ENCODE data around the gene DCPS.
A peak's percentile ranks its signal among the peaks of the same experiment; 100 is the strongest.

Gene DCPS

GRCh38 chr11:126311401-126312291 is 7.8 kb downstream of the DCPS start:
- Histone ChIP-seq H3K4me3 (no peak overlapping the region), H3K4me1 (peaks cover 0 to 6% (median 2%) of the 10 kb centered on the region in 4 donors), H3K36me3 (peaks cover 3 to 15% (median 5%) of the 10 kb centered on the region in 3 donors), H3K27me3 (no peaks in the 10 kb centered on the region), H3K27ac (no peak overlapping the region), H3K9me3 (no peaks in the 10 kb centered on the region)
- no peak for TF ChIP-seq CTCF (IDR thresholded peaks at IDR 0.05)
- intact Hi-C loops (cut with DNase I; ENCODE audit: low total_unique reads) = loop anchor here (5.0 to 10.0 kb wide), 2 partner anchors 103 to 171 kb away; no protein-coding TSS in a partner anchor
- no peak for DNase-seq

- Histone ChIP-seq H3K9me3 (no peaks in the 10 kb centered on the region), H3K27ac (no peak overlapping the region), H3K36me3 (peaks cover 3 to 15% (median 5%) of the 10 kb centered on the region in 3 donors), H3K4me3 (no peak overlapping the region), H3K4me1 (peaks cover 0 to 13% (median 10%) of the 10 kb centered on the region in 4 donors), H3K27me3 (no peaks in the 10 kb centered on the region)
- TF ChIP-seq CTCF (IDR thresholded peaks at IDR 0.05) = no peak
- intact Hi-C loops (cut with DNase I; ENCODE audit: low total_unique reads) = loop anchor here (5.0 to 10.0 kb wide), 2 partner anchors 102 to 169 kb away; no protein-coding TSS in a partner anchor
- no peak for DNase-seq
Observed at GRCh38 chr11:126312961-126313360, 9.1 kb downstream of the DCPS start.

GRCh38 chr11:126313826-126314225 is 10.0 kb downstream of the DCPS start:
- Histone ChIP-seq H3K4me3 (no peak overlapping the region), H3K36me3 (peaks cover 3 to 8% (median 5%) of the 10 kb centered on the region in 3 donors), H3K27me3 (no peaks in the 10 kb centered on the region), H3K4me1 (peaks cover 0 to 21% (median 19%) of the 10 kb centered on the region in 4 donors), H3K9me3 (no peaks in the 10 kb centered on the region), H3K27ac (no peak overlapping the region)
- no peak for DNase-seq
- no peak for TF ChIP-seq CTCF (IDR thresholded peaks at IDR 0.05)
- intact Hi-C loops (cut with DNase I; ENCODE audit: low total_unique reads) = loop anchor here (5.0 to 10.0 kb wide), 2 partner anchors 101 to 168 kb away; no protein-coding TSS in a partner anchor

- Histone ChIP-seq H3K4me3 (peak overlapping the region in 1 of 2 donors; percentile 44), H3K27ac (peak overlapping the region; percentile 80 to 84), H3K27me3 (no peaks in the 10 kb centered on the region), H3K9me3 (no peaks in the 10 kb centered on the region), H3K36me3 (peaks cover 0 to 4% (median 0%) of the 10 kb centered on the region in 3 donors), H3K4me1 (peaks cover 0 to 23% (median 18%) of the 10 kb centered on the region in 4 donors)
- intact Hi-C loops (cut with DNase I; ENCODE audit: low total_unique reads) = loop anchor here (10.0 kb wide), 1 partner anchor 97 kb away; no protein-coding TSS in a partner anchor
- DNase-seq = no peak
- TF ChIP-seq CTCF (IDR thresholded peaks at IDR 0.05) = no peak
Observed at GRCh38 chr11:126317432-126317755, 13.5 kb downstream of the DCPS start.

GRCh38 chr11:126317756-126318573 is 14.1 kb downstream of the DCPS start:
- DNase-seq = peak; percentile 85
- intact Hi-C loops (cut with DNase I; ENCODE audit: low total_unique reads) = loop anchor here (10.0 kb wide), 1 partner anchor 97 kb away; no protein-coding TSS in a partner anchor
- no peaks in the 10 kb centered on the region for H3K9me3 ChIP-seq
- peaks cover 0 to 23% (median 18%) of the 10 kb centered on the region in 4 donors for H3K4me1 ChIP-seq
- H3K27me3 ChIP-seq = no peaks in the 10 kb centered on the region
- H3K36me3 ChIP-seq = peaks cover 0 to under 1% (median 0%) of the 10 kb centered on the region in 3 donors
- peak overlapping the region; percentile 31 to 44 for H3K4me3 ChIP-seq
- peak overlapping the region; percentile 80 to 84 for H3K27ac ChIP-seq
- TF ChIP-seq CTCF (IDR thresholded peaks at IDR 0.05) = no peak
